SW480 (cell line): ENCODE measurements around the gene MFAP4.
"Not testable (repeated sequence)": the region's sequence is repeated elsewhere in the genome, so short reads cannot be mapped to it uniquely, and the experiment has no call there.

Experiments
- DNase-seq: peaks from one replicate; pipeline ENCODE4 v3.0.0-alpha.2; 2016; ENCODE audit warnings: low spot score

MFAP4 gene

GRCh38 chr17:19369846-19370492 lies 17.0 kb downstream of the MFAP4 start:
- DNase-seq, result no peak

GRCh38 chr17:19369107-19369778 lies 17.7 kb downstream of the MFAP4 start:
- no peak for DNase-seq

DNA sequence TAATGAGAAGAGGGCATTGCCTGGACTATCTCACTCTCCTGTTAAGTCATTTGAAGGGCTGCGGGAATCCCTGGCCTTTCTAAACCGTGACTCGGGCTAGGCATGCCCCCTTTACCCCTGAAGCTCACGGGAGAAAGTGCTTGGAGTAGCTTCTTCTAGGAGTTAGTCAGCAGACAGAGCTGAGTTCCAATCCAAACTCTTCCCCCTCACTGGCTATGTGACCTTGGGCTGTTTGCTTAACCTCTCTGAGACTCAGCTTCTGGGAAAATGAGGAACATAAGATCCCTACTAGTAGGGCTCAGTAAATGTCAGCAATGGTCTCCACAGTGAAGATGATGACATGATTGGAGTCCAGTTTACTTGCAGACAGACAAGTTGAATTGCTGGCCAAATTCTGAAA lies 18.8 kb downstream of the MFAP4 start:
- DNase-seq, result no peak

GRCh38 chr17:19366637-19366972 lies 20.4 kb downstream of the MFAP4 start:
- DNase-seq, result no peak

- DNase-seq, result no peak
Measured at GRCh38 chr17:19365833-19366636, 21.0 kb downstream of the MFAP4 start.

DNA sequence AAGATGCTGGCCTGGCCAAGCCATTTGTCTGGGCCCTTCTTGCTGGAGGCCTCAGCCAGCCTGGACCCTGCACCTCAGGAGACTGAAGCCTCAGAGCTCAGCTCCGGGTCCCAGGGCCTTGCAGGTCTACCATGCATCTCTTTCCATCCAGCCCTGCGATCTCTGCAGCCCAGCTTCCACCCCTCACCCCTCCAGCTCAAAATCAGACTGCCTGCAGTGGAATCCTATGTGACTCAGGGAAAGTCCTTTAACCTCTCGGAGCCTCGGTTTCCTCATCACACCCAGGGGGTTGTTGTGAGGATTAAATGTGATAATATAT lies 21.5 kb downstream of the MFAP4 start:
- DNase-seq, result no peak

DNA sequence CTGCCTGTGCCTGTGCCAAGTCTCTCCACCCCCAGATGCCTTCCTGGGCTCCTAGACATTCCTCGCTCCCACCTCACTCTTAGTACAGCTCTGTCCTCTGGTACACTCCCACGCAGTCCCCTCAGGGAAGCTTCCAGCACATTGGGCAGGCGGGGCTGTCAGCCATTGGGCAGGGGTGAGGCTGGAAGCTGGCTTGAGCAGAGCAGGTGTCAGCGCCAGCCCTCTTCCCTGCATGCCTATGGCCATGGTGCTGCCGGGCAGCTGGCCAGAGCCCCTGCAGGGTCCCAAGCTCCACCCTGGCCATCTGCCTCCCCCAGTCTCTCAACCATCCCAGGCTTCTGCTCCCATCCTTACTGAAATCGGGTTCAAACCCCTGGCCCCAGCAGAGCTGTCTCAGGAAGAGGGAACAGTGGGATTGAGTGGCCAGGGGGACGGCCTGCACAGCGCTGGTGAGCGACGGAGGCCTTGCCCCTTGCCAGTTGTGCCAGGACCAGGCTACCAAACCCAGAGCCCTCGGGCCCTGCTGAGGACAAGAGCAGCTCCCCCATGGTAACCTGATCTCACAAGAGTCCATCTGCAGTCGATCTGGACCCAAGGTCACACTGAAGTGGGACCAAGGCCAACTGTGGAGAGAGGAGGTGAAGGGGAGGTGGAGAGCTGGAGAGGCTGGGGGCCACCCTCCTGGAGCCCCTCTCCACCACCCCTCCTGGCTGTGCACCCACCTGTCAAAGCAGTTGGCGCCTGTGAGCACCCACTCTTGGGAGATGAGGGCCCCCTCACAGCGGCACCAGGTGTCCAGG lies 22.1 kb downstream of the MFAP4 start:
- no peak for DNase-seq

DNA sequence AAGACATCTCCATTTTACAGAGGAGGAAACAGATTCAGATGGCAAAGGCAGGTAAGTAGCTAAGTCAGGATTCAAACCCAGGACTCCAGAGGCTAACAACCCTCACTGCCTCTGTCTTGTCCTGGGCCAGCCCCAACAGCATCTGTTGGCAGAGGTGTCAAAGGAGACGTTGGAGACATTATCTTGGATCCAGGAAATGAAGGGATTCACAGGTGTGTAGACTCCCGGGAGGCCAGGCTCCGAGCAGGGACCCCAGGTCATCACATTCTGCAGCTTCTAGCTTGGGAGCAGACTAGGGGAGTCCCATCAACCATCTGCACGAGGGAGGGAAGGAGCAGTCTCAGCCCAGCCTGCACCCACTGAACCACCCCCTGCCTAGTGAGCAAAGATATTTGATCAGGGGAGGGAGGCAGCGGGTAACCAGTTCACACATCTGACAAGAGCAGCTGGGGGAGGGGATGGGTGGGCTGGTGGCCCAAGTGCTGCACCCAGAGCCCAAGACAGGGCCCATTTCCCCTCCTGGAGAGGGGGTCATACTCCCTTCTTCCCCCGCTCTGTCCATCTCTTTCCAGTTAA lies 23.4 kb downstream of the MFAP4 start:
- DNase-seq, result no peak

DNA sequence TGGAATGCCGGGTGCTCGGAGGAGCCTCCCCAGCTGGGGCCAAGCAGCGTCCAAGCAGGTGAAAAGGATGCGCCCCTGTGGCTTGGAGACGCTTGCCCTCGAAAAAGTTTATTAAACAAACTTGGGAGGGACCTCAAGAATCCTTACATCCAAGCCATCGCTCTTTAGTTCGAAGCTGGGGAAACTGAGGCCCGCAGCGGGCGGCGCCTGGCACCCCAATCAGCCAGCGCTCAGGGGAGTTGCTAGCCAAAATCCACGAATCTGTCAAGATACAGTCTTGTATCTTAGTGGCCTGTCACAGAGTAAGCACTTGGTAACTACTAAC lies 23.9 kb downstream of the MFAP4 start:
- no peak for DNase-seq

DNA sequence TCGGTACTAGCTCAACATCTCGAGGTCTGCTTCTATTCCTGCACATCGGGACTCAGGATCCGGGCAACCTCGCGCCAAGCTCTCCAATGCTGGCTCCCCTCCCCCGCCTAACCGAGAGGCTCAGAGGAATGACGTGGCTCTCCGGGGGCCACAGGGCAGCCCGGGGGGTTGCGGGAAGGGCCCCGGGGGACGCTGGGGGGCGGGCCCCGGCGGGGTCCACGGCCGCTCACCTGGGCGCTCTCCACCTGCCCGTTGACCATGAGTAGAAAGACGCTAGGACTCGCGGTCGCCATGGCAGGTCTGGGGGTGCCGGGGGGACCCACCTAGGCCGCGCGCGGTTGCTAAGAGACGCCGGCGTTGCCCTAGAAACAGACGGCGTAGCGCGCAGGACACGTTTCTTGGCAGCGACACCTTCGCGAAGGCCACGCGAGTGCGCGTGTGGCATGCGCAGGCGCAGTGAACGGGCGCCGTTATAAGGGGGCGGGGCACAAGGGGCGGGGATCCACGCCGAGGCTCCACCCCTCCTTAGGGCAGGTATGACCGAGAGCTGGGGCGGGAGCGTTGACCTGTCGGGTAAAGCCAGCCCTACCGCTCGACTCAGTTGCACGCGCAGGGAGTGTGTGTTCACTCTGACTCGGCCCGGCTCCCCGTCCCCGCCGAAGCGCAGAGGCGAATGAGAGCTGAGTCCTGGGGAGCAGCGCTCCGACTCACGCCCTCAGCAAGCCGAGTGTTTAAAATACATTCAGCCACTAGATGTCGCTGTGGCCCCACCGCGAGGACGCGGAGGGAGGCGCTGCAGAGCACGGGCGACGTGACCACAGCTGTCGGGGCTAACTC lies 24.5 kb downstream of the MFAP4 start, which contains the start of gene B9D1:
TSS of gene B9D1 (minus strand) at position 447 of the 837 bp plus-strand sequence. CDS start at position 293, 154 bp downstream.
- peak; percentile 89 for DNase-seq

- no peak for DNase-seq
Measured at GRCh38 chr17:19361944-19362276, 25.1 kb downstream of the MFAP4 start.

GRCh38 chr17:19361326-19361725 lies 25.7 kb downstream of the MFAP4 start:
- DNase-seq, result no peak

GRCh38 chr17:19360772-19361171 lies 26.2 kb downstream of the MFAP4 start:
- DNase-seq, result no peak

- no peak for DNase-seq
Measured at GRCh38 chr17:19359856-19360255, 27.1 kb downstream of the MFAP4 start.

DNA sequence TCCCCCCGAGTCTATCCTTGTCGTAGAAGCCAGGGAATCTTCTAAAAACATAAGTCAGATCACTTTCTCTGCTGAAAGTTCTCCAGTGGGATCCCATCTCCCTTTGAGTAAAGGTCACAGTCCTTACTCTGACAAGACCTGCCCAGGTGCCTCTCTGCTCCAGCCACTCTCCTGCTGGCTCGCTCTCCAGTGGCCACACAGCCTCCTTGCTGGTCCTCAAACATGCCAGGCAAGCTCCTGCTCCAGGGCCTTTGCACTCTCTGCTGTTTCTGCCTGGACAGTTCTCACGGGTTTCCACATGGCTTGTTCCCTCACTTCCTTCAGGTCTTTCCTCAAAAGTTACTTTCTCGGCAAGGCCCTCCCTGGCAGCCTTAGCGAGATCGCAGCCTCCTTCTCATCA lies 27.8 kb downstream of the MFAP4 start:
- no peak for DNase-seq

DNA sequence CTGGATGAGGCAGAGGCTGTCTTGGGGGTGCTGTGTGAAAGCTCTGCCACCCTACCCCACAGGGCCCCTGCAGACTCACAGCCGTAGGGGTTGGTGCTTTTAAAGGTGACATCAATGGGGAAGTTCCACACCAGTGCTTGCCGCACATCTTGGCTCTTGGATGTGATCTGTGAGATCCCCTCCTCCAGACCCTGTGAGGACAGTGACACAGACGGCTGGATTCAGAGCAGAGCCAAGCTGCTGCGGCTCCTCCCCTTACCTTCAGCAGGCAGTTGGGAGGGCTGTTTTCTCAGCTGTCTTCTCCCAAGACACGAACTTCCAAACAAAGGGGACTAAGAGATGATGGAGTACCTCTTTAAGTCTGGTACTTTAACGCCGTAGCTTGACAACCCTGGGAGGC lies 29.2 kb downstream of the MFAP4 start:
- DNase-seq, result no peak

GRCh38 chr17:19357351-19357750 lies 29.6 kb downstream of the MFAP4 start:
- DNase-seq, result no peak

- no peak for DNase-seq
Measured at GRCh38 chr17:19354748-19355147, 32.2 kb downstream of the MFAP4 start.

DNA sequence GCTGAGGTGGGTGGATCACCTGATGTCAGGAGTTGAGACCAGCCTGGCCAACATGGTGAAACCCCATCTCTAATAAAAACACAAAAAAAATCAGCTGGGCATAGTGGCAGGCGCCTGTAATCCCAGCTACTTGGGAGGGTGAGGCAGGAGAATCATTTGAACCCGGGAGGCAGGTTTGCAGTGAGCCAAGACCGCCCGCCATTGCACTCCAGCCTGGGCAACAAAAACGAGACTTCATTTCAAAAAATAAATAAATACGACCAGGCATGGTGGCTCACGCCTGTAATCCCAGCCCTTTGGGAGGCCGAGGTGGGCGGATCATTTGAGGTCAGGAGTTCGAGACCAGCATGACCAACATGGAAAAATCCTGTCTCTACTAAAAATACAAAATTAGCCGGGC lies 33.6 kb downstream of the MFAP4 start:
- not testable (repeated sequence) for DNase-seq

DNA sequence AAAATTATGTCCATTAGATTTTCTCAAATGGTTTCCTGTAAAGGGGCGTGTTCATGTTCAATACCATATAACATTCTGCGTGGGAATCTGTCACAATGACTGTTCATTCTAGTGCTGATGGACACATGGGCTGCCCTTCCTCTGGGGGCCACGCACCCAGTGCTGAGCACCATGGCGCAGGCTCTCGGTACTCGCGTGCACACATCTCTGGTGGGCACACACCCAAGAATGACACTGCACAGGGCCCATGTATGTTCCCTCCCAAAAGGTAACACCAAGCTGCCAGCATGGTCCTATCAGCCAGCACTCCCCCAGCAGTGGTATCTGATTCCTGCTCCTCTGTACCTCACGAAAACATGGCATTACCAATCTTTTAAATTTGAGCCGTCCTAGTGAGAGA lies 38.2 kb downstream of the MFAP4 start:
- DNase-seq, result no peak

DNA sequence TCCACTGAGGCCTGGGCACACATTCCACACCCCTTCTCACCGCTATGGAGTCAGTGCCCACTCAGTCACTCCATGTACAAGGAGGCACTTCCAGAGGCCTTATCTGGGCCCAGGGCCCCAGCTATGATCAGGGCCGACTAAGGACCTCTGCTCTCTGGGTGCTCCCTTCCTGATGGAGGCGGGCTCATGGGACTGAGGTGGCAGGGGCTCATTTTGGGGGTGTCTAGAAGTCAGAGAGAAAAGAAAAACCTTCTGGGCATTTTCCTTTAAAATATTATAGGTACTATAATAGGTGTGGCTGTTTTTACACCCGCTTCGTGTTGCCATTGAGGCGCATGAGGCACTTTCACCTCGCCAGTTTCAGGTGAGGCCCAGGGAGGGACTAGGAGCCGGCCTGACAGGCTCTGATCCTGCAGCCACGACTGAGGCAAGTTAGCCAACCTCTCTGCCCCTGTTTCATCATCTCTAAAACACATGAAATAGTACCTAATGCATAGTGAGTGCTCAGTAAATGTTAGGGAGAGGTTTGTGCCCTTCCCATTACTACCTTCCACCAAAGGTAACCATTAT lies 38.8 kb downstream of the MFAP4 start:
- DNase-seq, result no peak
